ENCODE measurements around the gene NCDN. TPM values are rescaled to one million over a fixed set of nuclear protein-coding genes. Genes with fewer than 3 reads are reported as not detected.
A peak's percentile ranks its signal among the peaks of the same experiment; 100 is the strongest.
"Not testable (repeated sequence)": the region's sequence is repeated elsewhere in the genome, so short reads cannot be mapped to it uniquely, and the experiment has no call there.

The NCDN gene
- total RNA-seq, 1 experiment from 2014 or later = 39.2 TPM

- peaks cover 10% of the 10 kb centered on the region; the same call in 1 of the 2 replicates for H3K4me1 Mint-ChIP-seq
- no peak overlapping the region for H3K4me3 Mint-ChIP-seq
- H3K27ac Mint-ChIP-seq = no peak overlapping the region
- TF ChIP-seq MXD4 (CRISPR knock-in tag; IDR thresholded peaks at IDR 0.05; ENCODE audit: borderline replicate concordance) (no peak), MAX (CRISPR knock-in tag; IDR thresholded peaks at IDR 0.05) (no peak), FOXK1 (CRISPR knock-in tag; IDR thresholded peaks at IDR 0.05) (no peak), CDX4 (CRISPR knock-in tag; IDR thresholded peaks at IDR 0.05; ENCODE audit: borderline replicate concordance) (no peak), ZNF138 (CRISPR knock-in tag; conservative IDR thresholded peaks at IDR 0.05) (no peak), EMX1 (CRISPR knock-in tag; IDR thresholded peaks at IDR 0.05) (no peak), CBFB (CRISPR knock-in tag; IDR thresholded peaks at IDR 0.05; ENCODE audit: low read depth) (no peak), ZNF263 (CRISPR knock-in tag; IDR thresholded peaks at IDR 0.05; ENCODE audit: low read depth) (no peak), JAZF1 (CRISPR knock-in tag; IDR thresholded peaks at IDR 0.05) (no peak), E2F5 (CRISPR knock-in tag; IDR thresholded peaks at IDR 0.05) (no peak), RELA (CRISPR knock-in tag; IDR thresholded peaks at IDR 0.05; ENCODE audit: borderline replicate concordance) (no peak), PREB (CRISPR knock-in tag; IDR thresholded peaks at IDR 0.05; ENCODE audit: borderline replicate concordance) (no peak), TP53 (CRISPR knock-in tag; IDR thresholded peaks at IDR 0.05) (no peak), ZNF317 (CRISPR knock-in tag; IDR thresholded peaks at IDR 0.05; ENCODE audit: borderline replicate concordance, low read depth) (no peak), STAT6 (CRISPR knock-in tag; conservative IDR thresholded peaks at IDR 0.05; ENCODE audit: low read depth) (no peak), ZNF425 (CRISPR knock-in tag; conservative IDR thresholded peaks at IDR 0.05) (no peak)
- POLR2A ChIA-PET = no interaction called here
- H3K9me3 Mint-ChIP-seq = no peaks in the 10 kb centered on the region
- ATAC-seq (no peak), DNase-seq (ENCODE audit: low spot score) (no peak)
- H3K27me3 Mint-ChIP-seq (ENCODE audit: low read depth) = peaks cover 3% of the 10 kb centered on the region
- CTCF ChIA-PET = interaction anchor here (0.9 to 4.4 kb wide), 5 partner anchors 8 to 142 kb away, joined by 3 to 19 read pairs (median 4); no protein-coding TSS in a partner anchor
- H3K36me3 Mint-ChIP-seq = no peaks in the 10 kb centered on the region
Observed at GRCh38 chr1:35585281-35585680, 27.7 kb downstream of the NCDN start.

GRCh38 chr1:35585805-35586204 lies 28.2 kb downstream of the NCDN start:
- ChIA-PET POLR2A (interaction anchor here (0.5 kb wide), 1 partner anchor 47 kb away, joined by 3 read pairs; no protein-coding TSS in a partner anchor), CTCF (interaction anchor here (1.2 to 4.4 kb wide), 3 partner anchors 21 to 141 kb away, joined by 4 to 19 read pairs (median 4); no protein-coding TSS in a partner anchor)
- not testable (repeated sequence) for H3K4me3 Mint-ChIP-seq; ATAC-seq; H3K27me3 Mint-ChIP-seq (ENCODE audit: low read depth); H3K9me3 Mint-ChIP-seq; DNase-seq (ENCODE audit: low spot score); H3K27ac Mint-ChIP-seq; H3K36me3 Mint-ChIP-seq
- TF ChIP-seq ZNF121 (CRISPR knock-in tag; IDR thresholded peaks at IDR 0.05) = 0 out of 2 replicates have a peak, but pooled peaks have one; percentile 39
- H3K4me1 Mint-ChIP-seq = peaks cover 10% of the 10 kb centered on the region; the same call in 1 of the 2 replicates

Data from WTC11 (cell line).